IPS DF 6.9 (cell line): ENCODE measurements around the gene ACTN2.

Experiments used
- DNase-seq: peaks from one replicate; pipeline ENCODE4 v3.0.0-alpha.2; 2013; ENCODE audit warnings: low read depth, low spot score
- H3K27ac ChIP-seq: one replicate; pipeline ENCODE4 v1.5.1; 2013; ENCODE audit warnings: low read length, control low read depth
- H3K27me3 ChIP-seq: 2 replicates; pipeline ENCODE4 v1.6.1; 2013; ENCODE audit warnings: mild to moderate bottlenecking, low read length; ENCODE audit not compliant: control insufficient read depth, insufficient read depth
- H3K36me3 ChIP-seq: 2 replicates; pipeline ENCODE4 v1.6.1; 2013; ENCODE audit warnings: low read length; ENCODE audit not compliant: control insufficient read depth, insufficient read depth
- H3K4me1 ChIP-seq: 2 replicates; pipeline ENCODE4 v1.6.1; 2013; ENCODE audit warnings: low read length; ENCODE audit not compliant: control insufficient read depth, insufficient read depth
- H3K4me3 ChIP-seq: 2 replicates; pipeline ENCODE4 v1.5.1; 2013; ENCODE audit warnings: mild to moderate bottlenecking, low read length
- H3K9me3 ChIP-seq: 2 replicates; pipeline ENCODE4 v1.6.1; 2013; ENCODE audit warnings: low read length, inconsistent platforms; ENCODE audit not compliant: control insufficient read depth, insufficient read depth
- WGBS: extraction: QIAGEN DNeasy Blood & Tissue Kit; methylation state at CpG from one replicate; pipeline ENCODE4 v1.1.7; 2013; ENCODE audit warnings: mixed read lengths, missing lambda C conversion rate; ENCODE audit not compliant: insufficient read length, insufficient coverage; 5-methylcytosine and 5-hydroxymethylcytosine counted together

Gene ACTN2

GRCh38 chr1:236736761-236737160, 50.5 kb downstream of the ACTN2 start:
- Histone ChIP-seq H3K9me3 (no peaks in the 10 kb centered on the region), H3K27me3 (no peaks in the 10 kb centered on the region), H3K36me3 (peaks cover 2% of the 10 kb centered on the region; the same call in 1 of the 2 replicates), H3K4me1 (no peaks in the 10 kb centered on the region), H3K4me3 (no peak overlapping the region), H3K27ac (no peak overlapping the region)
- DNase-seq, result no peak
- no CpG with 5 or more reads among the region's 15 CpGs for WGBS

GRCh38 chr1:236741753-236742152, 55.5 kb downstream of the ACTN2 start:
- DNase-seq, result no peak
- H3K9me3 ChIP-seq, result no peaks in the 10 kb centered on the region
- H3K4me3 ChIP-seq, result no peak overlapping the region
- peaks cover 2% of the 10 kb centered on the region; the same call in 1 of the 2 replicates for H3K36me3 ChIP-seq
- no peak overlapping the region for H3K27ac ChIP-seq
- H3K27me3 ChIP-seq, result no peaks in the 10 kb centered on the region
- WGBS, result no CpG with 5 or more reads among the region's 11 CpGs
- no peaks in the 10 kb centered on the region for H3K4me1 ChIP-seq

DNA sequence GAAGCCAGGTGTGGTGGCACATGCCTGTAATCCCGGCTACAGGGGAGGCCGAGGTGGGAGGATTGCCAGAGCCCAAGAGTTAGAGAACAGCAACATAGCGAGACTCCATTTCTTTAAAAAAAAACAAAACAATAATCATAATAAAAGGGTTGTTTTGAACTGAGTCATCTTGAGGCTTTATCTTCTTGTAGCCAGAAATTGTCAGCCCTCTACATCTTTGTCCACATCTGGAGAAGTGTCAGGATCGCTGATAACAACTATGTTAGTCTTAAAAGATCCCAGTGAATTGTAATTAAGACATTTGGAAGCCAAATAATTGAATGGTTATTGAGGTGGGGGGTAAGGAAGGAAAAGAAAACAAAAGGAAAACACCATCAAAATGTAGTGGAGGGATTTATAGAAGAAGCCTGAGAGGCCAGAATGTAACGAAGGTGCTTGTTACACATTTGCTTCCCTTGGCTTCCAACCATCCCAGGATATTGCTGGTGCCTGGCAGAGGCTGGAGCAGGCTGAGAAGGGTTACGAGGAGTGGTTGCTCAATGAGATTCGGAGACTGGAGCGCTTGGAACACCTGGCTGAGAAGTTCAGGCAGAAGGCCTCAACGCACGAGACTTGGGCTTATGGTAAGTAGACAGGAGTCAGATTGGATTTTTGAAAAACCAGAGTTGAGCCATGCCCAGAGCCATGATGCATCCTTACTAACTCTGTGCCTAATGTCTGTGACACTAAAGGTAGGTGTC, 56.3 kb downstream of the ACTN2 start:
- Histone ChIP-seq H3K4me3 (no peak overlapping the region), H3K9me3 (no peaks in the 10 kb centered on the region), H3K4me1 (no peaks in the 10 kb centered on the region), H3K27me3 (no peaks in the 10 kb centered on the region), H3K36me3 (peaks cover 2% of the 10 kb centered on the region; the same call in 1 of the 2 replicates), H3K27ac (no peak overlapping the region)
- DNase-seq, result no peak
- WGBS, result no CpG with 5 or more reads among the region's 10 CpGs

DNA sequence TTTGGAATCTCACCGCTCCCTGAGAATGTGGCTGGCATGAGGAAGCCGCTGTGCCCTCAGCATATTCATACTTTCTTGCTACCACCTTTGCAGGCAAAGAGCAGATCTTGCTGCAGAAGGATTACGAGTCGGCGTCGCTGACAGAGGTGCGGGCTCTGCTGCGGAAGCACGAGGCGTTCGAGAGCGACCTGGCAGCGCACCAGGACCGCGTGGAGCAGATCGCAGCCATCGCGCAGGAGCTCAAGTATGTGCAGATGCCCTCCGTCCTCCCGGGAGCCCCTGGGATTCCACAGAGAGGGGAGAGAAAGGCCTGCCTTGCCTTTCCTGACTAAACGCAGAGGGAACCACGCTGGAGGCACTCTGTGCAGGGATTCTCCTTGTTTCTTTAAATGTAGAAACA, 58.2 kb downstream of the ACTN2 start:
- Histone ChIP-seq H3K4me1 (no peaks in the 10 kb centered on the region), H3K9me3 (no peaks in the 10 kb centered on the region), H3K27me3 (no peaks in the 10 kb centered on the region), H3K4me3 (no peak overlapping the region), H3K36me3 (peaks cover 2% of the 10 kb centered on the region; the same call in 1 of the 2 replicates), H3K27ac (no peak overlapping the region)
- no CpG with 5 or more reads among the region's 22 CpGs for WGBS
- no peak for DNase-seq

DNA sequence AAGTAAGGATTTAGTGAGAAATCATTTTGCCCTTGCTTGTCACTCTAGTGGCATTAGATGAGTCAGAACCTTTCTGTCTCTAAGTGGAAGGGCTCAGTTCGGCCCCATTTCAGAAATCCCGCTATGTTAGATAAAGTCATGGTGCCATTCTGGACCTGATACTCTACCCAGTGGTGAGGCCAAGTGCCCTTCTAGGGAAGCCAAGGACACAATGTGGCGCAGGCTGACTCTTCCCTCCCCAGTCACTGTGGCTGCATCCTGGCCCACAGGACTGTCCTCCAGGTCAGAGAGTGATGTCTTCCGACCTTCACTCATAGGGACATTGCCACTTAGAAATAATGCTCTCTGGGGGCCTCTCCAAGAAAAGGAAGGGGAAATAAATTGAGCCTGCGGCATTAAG, 60.5 kb downstream of the ACTN2 start:
- no CpG with 5 or more reads among the region's 5 CpGs for WGBS
- Histone ChIP-seq H3K27ac (no peak overlapping the region), H3K36me3 (0 out of 2 replicates have a peak, but pooled peaks cover 3% of the 10 kb centered on the region), H3K4me1 (no peaks in the 10 kb centered on the region), H3K27me3 (no peaks in the 10 kb centered on the region), H3K4me3 (no peak overlapping the region), H3K9me3 (no peaks in the 10 kb centered on the region)
- no peak for DNase-seq

DNA sequence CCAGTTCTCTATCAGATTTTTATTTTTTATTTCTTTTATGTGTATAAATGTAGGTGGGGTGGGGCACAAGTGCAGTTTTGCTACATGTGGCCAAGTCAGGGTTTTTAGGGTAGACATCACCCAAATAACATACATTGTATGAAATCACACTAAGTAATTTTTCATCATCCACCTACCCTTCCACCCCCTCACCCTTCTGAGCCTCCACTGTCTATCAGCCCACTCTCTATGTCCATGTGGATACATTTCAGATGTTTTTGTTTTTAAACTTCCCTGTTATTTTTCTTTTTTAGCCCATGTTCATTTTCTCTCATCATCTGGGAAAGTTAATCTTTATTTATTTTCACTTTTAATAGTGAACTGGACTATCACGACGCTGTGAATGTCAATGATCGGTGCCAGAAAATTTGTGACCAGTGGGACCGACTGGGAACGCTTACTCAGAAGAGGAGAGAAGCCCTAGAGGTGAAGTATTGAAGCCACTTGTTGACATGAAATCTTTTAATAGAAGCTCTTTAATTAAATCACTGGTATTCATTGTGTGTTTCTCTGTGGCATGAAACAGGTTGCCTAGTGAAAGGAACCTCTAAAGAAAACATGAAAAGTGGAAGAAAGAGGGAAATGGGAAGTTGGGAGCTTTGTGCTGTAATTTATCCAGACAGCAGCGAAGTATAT, 61.1 kb downstream of the ACTN2 start:
- Histone ChIP-seq H3K27ac (no peak overlapping the region), H3K4me3 (no peak overlapping the region), H3K36me3 (0 out of 2 replicates have a peak, but pooled peaks cover 3% of the 10 kb centered on the region), H3K9me3 (no peaks in the 10 kb centered on the region), H3K27me3 (no peaks in the 10 kb centered on the region), H3K4me1 (no peaks in the 10 kb centered on the region)
- DNase-seq, result no peak
- no CpG with 5 or more reads among the region's 6 CpGs for WGBS

DNA sequence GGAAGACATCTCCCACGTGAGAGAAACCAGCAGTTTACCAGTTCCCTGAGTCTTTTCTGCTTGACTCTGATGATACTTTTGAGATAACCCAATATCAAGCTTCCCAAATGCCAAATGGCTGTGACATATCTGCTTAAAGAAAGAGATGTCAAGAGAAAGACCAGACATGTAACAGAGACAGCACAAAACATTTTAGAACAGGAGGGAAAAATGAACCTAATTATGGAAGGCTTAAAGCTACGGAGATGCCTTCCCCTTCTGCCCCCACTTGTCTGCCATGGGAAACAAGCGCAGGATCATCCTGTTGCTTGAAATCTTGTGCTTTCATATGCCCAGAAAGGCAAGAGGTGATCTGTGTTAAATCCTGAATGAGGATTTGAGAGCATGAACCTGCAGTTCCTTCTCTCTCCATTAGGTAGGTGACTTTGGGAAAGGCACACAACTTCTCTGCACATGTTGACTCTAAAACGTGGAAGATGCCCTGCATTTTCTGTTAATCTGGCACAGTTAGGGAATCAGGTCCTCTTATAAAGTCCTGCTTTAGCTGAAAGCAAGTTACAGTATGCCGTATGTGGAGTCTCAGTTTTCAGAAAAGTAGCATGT, 62.1 kb downstream of the ACTN2 start:
- Histone ChIP-seq H3K36me3 (0 out of 2 replicates have a peak, but pooled peaks cover 3% of the 10 kb centered on the region), H3K27me3 (no peaks in the 10 kb centered on the region), H3K27ac (no peak overlapping the region), H3K4me3 (no peak overlapping the region), H3K4me1 (no peaks in the 10 kb centered on the region), H3K9me3 (no peaks in the 10 kb centered on the region)
- WGBS, result no CpG with 5 or more reads among the region's 5 CpGs
- no peak for DNase-seq

DNA sequence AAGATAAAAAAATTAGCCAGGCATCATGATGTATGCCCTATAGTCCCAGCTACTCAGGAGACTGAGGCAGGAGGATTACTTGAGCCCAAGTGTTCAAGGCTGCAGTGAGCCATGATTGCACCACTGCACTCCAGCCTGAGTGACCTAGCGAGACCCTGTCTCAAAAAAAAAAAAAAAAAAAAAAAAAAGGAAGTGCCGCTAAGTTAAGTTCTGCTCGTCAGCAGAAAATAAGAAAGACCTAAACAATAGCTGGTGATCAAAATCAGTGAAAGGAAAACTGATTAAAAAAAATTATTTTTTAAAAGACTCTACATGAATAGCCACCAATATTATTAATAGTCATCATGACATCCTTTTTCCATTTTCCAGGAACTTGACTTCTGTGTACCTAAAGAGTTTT, 64.6 kb downstream of the ACTN2 start:
- Histone ChIP-seq H3K9me3 (no peaks in the 10 kb centered on the region), H3K36me3 (peaks cover 9% of the 10 kb centered on the region), H3K4me3 (no peak overlapping the region), H3K27me3 (no peaks in the 10 kb centered on the region), H3K4me1 (no peaks in the 10 kb centered on the region), H3K27ac (no peak overlapping the region)
- no CpG with 5 or more reads among the region's 3 CpGs for WGBS
- no peak for DNase-seq

DNA sequence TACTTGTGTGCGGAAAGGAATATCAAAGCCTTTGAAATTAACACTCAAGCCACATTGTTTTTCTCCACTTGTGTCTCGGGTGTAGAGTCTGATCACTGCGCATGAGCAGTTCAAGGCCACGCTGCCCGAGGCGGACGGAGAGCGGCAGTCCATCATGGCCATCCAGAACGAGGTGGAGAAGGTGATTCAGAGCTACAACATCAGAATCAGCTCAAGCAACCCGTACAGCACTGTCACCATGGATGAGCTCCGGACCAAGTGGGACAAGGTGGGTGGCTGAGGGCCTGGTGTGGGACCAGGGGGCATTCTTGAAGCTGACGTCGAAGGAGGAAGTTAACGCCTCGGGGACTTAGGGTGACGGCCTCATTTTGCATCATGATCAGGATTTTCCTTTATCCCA, 65.1 kb downstream of the ACTN2 start:
- H3K27me3 ChIP-seq, result no peaks in the 10 kb centered on the region
- H3K36me3 ChIP-seq, result peaks cover 9% of the 10 kb centered on the region
- no CpG with 5 or more reads among the region's 16 CpGs for WGBS
- no peak overlapping the region for H3K27ac ChIP-seq
- H3K4me3 ChIP-seq, result no peak overlapping the region
- no peaks in the 10 kb centered on the region for H3K4me1 ChIP-seq
- H3K9me3 ChIP-seq, result no peaks in the 10 kb centered on the region
- no peak for DNase-seq

DNA sequence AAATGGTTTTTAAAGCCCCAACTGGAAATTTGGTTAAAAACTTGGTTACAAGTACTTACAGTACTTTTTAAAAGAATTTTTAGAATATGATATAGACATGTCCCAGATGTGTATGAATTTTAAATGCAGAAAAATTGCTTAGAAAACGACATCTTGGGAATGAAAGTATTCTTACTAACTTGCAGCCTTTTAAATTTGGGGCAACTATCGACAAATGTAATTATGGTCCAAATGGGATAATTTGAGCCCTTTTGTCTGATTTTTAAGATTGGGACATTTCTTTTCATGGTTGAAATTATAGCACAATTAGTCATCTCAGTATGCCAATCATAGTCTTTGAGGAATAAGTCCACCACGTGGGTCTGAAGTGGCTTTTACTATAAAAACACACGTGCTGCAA, 65.6 kb downstream of the ACTN2 start:
- Histone ChIP-seq H3K27me3 (no peaks in the 10 kb centered on the region), H3K4me3 (no peak overlapping the region), H3K9me3 (no peaks in the 10 kb centered on the region)

More for the DNA sequence above, 65.6 kb downstream of the ACTN2 start:
- DNase-seq, result no peak
- Histone ChIP-seq H3K36me3 (peaks cover 9% of the 10 kb centered on the region), H3K4me1 (no peaks in the 10 kb centered on the region), H3K27ac (no peak overlapping the region)
- no CpG with 5 or more reads among the region's 4 CpGs for WGBS
